Measurements from ENCODE around the gene KCNJ18.
"Not testable (repeated sequence)": the region's sequence is repeated elsewhere in the genome, so short reads cannot be mapped to it uniquely, and the experiment has no call there.

Gene KCNJ18

DNA sequence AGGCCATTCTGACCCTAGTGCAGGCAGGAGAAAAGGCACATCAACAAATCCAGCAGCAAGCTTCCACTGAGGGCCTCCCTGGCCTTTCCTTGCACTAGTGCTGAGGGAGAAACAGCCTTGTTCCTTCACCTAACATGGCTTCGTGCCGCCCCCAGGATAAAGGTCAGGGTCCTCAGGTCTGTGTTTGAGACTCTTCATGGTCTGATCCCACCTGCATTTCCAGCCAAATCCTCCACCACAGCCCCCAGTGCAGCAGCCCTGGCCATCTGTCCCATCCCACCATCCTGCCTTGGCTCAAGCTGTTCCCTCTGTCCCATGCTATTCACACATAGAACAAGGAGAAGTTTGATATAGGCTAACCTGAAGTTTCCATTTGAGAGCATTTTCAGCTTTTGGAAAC, 20.9 kb upstream of the KCNJ18 start:
- not testable (repeated sequence) for DNase-seq (ENCODE audit: low read depth)

- DNase-seq (ENCODE audit: low read depth), result not testable (repeated sequence)
These were observed 20.5 kb upstream of the KCNJ18 start for GRCh38 chr17:21671871-21672270.

- peak; percentile 47 for DNase-seq (ENCODE audit: low read depth)
These were observed 18.7 kb upstream of the KCNJ18 start for GRCh38 chr17:21673451-21674241.

DNA sequence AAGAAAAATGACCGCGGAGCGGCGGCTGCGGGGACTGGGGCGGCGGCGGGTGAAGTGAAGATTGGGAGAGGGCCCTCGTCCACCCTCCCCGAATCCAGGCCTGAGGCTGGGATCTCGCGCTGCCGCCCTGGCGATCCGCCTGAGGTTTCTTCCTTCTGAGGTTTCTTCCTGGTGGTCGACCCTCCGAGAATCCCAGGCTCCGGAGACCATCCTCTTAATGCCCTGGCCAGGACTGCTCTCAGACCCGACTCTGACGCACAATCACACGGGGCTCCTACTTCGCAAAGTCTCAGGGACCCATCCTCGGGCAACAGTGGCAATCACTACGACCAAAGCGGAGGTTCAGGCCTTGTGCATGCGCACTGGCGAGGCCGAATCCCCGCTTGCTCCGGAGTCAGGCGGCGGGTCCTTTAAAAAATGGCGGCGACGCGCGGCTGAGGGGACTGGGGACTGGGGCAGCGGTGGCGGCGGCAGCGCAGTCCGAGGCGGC, 18.0 kb upstream of the KCNJ18 start:
- no peak for DNase-seq (ENCODE audit: low read depth)

DNA sequence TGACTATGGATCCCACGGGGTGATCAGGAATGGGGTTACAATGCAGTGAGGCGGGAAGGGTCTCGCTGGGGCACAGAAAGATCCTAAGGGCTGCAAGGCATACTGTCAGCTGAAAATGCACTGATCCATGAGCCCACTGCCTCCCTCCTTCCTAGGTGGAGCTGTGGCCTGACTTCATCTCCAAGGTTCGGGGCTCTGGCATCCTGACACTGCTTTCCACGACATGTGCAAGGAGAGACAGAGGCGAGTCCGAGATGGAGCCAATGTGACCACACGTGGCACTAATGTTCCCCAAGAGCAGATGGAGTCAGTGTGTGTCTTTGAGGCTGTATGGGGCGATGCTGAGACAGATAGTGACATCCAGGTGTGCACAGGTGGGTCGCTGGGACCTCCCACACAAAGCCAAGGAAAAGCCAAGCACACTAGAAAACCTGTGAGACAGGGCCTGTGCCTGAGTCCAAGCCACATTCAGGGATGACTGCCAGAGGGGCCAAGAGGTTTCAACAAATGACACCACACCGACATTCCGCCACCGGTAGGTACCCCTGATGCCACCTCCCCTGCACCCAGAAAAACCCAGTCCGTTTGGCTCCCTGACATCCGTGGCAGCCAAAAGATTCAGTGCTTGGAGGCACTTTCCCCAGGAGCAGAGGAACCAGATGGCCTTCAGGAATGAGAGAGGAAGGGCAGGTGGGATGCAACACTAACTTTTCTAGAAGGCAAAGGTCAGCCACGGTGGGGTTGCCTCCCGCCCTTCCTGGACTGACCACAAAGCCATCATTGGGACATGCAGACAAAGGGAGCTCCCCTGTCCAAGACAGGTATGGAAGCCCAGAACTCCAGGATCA, 17.2 kb upstream of the KCNJ18 start:
- not testable (repeated sequence) for DNase-seq (ENCODE audit: low read depth)

DNA sequence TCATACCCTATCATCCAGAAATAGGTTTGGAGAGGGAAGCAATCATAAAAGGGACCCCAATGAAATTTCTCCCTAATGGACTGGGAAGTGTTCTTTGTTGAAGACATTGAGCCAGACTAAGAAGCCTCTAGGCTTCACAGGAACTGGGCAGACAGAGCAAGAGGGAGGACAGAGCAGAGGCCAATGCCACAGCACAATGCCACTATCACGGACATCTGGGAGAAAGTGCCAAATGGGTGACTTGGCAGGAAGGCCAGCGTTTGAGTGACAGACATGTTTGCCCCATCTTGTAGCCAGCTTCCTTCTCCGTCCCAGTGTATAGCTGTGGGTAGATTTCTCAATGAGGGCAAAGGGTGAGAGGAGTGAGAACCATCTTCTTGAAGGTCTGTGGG, 16.6 kb upstream of the KCNJ18 start:
- not testable (repeated sequence) for DNase-seq (ENCODE audit: low read depth)

DNA sequence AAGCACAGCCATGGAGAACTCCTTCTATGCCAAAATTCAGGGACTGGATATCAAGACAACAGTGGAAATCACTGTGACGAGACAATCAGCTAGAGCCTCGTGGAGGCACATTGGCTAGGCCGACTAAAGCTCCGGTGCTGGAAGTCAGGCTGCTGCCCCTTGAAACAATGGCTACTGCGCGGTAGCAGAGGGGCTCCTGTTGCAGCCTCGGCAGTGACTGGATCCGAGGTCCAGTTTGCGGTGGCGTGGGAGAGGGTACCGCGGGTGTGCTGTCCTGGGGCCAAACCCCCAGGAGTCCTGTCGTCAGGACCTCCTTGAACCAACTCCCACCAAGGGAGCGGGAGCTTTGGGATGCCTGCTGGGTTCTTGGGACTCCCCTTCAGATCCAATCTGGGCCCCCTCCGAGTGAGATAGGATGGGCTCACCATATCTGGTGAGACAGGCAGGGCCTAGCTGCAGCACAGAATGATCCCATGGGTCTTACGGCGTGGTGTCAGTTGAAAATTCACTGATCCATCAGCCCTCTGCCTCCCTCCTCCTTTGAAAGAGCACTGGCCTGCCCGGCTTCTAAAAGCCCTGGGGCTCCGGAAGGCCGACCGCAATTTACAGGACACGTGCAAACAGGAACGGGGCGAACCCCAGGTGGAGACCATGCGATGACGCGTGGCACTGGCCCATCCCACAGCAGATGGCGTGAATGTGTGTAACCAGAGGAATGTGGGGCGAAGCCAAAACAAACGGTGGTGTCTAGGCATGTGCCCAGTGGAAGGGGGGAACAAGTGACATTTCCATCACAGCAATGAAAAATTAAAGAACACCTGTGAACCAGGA, 15.8 kb upstream of the KCNJ18 start:
- DNase-seq (ENCODE audit: low read depth), result no peak

GRCh38 chr17:21677126-21677910, 15.0 kb upstream of the KCNJ18 start:
- peak; percentile 33 for DNase-seq (ENCODE audit: low read depth)

DNA sequence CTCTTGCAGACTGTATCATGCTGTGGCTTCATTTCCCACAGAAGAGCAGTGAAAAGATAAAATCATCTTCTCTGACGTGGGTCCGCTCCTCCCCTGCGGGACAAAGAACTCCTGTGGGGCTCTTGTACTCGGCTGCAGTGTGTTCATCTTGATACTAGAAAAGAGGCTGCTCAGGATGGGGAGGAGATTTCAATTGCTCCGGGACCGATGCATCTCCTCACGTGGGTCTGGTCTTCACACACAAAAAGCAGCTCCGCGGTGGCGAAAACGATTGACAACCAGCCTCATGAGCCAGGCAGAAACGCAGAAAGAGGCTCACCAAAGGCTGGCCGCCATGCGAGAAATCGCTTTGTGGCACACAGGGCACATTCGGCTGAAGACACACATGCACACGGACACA, 14.4 kb upstream of the KCNJ18 start:
- DNase-seq (ENCODE audit: low read depth), result no peak

GRCh38 chr17:21678393-21679081, 13.8 kb upstream of the KCNJ18 start:
- DNase-seq (ENCODE audit: low read depth), result no peak

GRCh38 chr17:21679256-21680146, 12.8 kb upstream of the KCNJ18 start:
- no peak for DNase-seq (ENCODE audit: low read depth)

- no peak for DNase-seq (ENCODE audit: low read depth)
These were observed 12.0 kb upstream of the KCNJ18 start for GRCh38 chr17:21680366-21680765.

- DNase-seq (ENCODE audit: low read depth), result not testable (repeated sequence)
These were observed 11.4 kb upstream of the KCNJ18 start for GRCh38 chr17:21680850-21681351.

DNA sequence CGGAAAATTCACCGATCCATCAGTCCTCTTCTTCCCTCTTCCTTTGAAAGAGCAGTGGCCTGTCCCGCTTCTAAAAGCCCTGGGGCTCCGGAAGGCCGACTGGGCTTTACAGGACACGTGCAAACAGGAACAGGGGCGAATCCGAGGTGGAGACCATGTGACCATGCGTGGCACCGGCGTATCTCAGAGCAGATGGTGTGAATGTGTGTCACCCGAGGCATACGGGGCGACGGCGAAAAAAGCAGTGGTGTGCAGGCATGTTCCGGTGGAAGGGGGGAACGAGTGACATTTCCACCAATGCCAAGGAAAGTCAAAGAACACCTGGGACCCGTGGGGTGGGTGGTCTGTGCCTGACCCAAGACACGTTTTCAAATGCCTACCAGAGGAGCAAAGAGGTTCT, 10.7 kb upstream of the KCNJ18 start:
- not testable (repeated sequence) for DNase-seq (ENCODE audit: low read depth)

DNA sequence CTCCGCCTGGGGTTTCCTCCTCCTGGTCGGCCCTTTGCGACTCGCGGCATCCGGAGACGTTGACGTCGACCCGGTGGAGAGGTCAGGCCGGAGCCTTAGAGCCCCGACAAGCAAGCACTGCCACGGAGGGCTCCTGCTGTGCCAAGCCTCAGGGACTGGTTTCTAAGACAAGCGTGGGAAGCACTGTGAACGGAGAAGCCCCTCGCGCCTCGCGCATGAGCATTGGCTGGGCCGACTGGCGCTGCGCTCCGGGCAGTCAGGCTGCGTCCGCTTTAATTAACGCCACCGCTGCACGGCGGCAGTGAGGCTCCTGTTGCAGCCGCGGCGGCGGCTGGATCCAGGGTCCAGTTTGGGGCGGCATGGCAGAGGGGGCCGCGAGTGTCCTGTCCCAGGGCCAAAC, 10.2 kb upstream of the KCNJ18 start:
- DNase-seq (ENCODE audit: low read depth), result not testable (repeated sequence)

GRCh38 chr17:21683142-21683712, 9.1 kb upstream of the KCNJ18 start:
- not testable (repeated sequence) for DNase-seq (ENCODE audit: low read depth)

GRCh38 chr17:21683897-21684296, 8.4 kb upstream of the KCNJ18 start:
- not testable (repeated sequence) for DNase-seq (ENCODE audit: low read depth)

DNA sequence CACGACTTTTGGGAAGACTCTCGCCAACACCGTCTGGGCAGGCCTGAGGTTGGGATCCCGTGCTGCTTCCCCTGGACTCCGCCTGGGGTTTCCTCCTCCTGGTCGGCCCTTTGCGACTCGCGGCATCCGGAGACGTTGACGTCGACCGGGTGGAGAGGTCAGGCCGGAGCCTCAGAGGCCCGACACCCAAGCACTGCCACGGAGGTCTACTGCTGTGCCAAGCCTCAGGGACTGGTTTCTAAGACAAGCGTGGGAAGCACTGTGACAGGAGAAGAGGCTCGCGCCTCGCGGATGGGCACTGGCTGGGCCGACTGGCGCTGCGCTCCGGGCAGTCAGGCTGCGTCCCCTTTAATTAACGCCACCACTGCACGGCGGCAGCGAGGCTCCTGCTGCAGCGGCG, 7.9 kb upstream of the KCNJ18 start:
- DNase-seq (ENCODE audit: low read depth), result not testable (repeated sequence)

Measured in CMK (cell line).